HG03469 (cell line): ENCODE data around the gene RAD51C.
"Not testable (repeated sequence)": the region's sequence is repeated elsewhere in the genome, so short reads cannot be mapped to it uniquely, and the experiment has no call there.

Experiments used
- ATAC-seq: cut with Tn5 transposase; IDR thresholded peaks from one replicate; pipeline ENCODE4 v1.9.1; 2021; ENCODE audit warnings: mild to moderate bottlenecking, moderate library complexity, moderate number of reproducible peaks; ENCODE audit not compliant: unreplicated experiment

RAD51C gene

GRCh38 chr17:58734040-58734439 lies 41.6 kb downstream of the RAD51C start:
- no peak for ATAC-seq

DNA sequence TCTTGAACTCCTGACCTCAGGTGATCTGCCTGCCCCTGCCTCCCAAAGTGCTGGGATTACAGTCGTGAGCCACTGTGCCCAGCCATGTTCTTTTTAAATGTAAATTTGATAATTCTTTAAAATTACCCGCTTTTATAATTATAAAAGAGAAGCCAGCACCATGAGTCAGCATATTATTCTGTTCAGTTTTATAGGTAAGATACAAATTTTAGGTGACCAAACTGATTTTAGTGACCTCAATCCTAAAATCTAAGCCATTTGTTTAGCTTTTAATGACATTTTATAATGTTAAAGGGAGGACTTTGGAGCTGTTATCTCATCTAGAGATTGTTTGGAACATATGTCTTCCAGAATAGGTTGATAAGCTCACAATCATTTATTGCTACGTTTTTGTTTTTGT lies 42.4 kb downstream of the RAD51C start:
- no peak for ATAC-seq

GRCh38 chr17:58741121-58741625 lies 48.8 kb downstream of the RAD51C start:
- no peak for ATAC-seq

DNA sequence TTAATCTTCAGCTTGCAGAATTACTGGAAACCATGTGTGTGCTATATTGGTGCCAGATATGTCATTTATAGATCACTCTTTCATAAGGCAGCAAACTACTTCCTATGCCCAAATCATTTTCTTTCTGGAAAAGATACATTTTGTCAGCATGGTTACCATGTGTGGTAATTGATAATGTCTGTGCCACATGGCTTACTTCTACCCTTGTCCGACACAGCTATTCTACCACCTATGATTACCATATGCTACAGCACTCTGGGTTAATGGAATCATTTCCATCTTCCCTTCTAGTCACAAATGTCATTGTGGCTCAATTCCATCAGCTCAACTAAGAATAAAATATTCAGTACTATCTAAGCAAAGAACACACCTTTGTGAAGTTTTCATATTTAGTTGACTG lies 55.3 kb downstream of the RAD51C start:
- no peak for ATAC-seq

- ATAC-seq, result not testable (repeated sequence)
Measured at GRCh38 chr17:58749627-58750026, 57.2 kb downstream of the RAD51C start.

DNA sequence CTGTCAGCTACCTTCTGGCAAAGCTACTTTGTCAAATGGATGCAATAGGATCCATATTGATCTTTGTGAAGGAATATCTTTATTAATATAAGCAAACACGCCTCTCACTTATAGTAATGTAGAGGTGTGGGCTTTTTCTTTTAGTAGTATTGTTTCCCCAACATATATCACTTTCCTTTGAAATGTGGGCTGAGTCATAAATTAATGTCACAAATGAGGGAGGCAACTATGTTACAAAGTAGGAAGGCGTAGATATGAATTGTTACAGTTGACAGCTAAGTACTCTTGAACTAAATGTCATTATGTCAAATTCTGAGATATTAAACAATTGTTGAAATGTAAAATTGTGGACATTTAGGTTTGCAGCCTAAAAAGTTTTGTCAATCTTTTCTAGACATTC lies 60.6 kb downstream of the RAD51C start:
- ATAC-seq, result no peak

DNA sequence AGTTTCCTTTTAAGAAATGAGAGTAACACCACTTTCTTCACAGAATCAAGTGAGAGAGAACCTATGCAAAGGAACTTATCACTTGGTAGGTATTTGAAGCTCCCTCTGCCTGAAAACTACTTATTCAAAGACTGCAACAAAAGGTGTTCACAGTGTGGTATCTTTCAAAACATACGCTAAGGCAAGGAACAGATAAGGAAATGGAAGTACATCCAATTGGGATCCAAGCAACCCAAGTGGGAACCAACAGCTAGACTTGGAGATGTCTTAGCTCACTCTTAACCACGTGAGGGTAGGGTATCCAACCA lies 62.8 kb downstream of the RAD51C start:
- no peak for ATAC-seq

GRCh38 chr17:58755577-58756245 lies 63.3 kb downstream of the RAD51C start, which contains the start of gene PPM1E:
Gene PPM1E (plus strand): TSS chr17:58755854.
- ATAC-seq, result no peak

- no peak for ATAC-seq
Measured at GRCh38 chr17:58756246-58757161, 64.1 kb downstream of the RAD51C start.

DNA sequence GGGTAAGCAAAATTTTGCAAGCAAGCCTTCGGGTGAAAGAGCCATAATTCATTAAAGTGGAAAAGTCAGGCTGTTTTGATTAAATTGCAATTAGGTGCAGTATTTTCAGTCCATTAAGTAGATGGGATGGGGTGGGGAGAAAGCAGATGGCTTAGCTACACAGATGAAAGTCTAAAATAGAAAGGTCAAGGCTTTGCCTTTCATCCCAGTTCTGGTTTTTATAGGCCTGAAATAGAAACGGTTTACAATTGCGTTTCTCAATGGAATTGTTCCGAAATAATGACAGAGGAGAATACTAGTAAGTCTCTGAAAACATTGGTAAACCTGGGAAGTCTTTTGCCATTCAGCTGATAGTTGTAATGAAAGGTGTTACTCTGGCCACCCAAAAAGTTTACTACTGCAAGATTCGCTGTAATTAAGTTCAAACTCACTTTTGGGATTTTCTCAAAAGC lies 64.8 kb downstream of the RAD51C start:
- ATAC-seq, result no peak

GRCh38 chr17:58758890-58759289 lies 66.5 kb downstream of the RAD51C start:
- no peak for ATAC-seq

- ATAC-seq, result no peak
Measured at GRCh38 chr17:58759522-58759921, 67.1 kb downstream of the RAD51C start.

GRCh38 chr17:58760248-58760647 lies 67.8 kb downstream of the RAD51C start:
- ATAC-seq, result no peak

DNA sequence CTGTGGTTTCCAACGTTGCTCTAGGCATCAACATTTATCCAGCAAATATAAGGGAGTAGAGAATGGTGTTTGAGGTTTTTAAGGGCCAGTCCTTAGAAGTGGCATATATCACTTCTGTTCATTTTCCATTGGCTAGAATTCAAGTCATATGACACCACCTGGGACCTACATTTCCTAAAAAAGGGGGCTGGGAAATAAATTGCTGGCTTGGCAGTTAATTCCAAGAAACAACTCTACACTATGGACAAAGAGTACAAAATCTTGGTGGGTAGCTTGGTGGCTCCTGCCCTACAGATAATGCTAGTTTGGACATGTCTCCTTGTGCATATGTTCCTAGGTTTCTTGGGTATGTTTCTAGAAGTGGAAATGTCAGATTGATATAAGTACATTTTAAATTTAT lies 70.9 kb downstream of the RAD51C start:
- ATAC-seq, result no peak

GRCh38 chr17:58764373-58764772 lies 72.0 kb downstream of the RAD51C start:
- no peak for ATAC-seq

DNA sequence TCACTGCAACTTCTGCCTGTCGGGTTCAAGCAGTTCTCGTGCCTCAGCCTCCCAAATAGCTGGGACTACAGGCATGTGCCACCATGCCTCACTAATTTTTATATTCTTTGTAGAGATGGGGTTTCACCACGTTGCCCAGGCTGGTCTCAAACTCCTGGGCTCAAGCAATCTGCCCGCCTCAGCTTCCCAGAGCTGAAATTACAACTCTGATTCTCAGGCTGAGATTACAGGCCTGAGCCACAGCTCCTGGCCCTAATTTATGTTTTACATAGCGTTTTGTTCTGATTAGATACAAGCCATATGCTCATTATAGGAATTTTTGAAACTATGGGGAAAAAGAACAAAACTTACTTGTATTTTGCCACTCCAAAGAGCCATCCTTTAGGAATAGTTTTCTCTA lies 86.1 kb downstream of the RAD51C start:
- not testable (repeated sequence) for ATAC-seq

DNA sequence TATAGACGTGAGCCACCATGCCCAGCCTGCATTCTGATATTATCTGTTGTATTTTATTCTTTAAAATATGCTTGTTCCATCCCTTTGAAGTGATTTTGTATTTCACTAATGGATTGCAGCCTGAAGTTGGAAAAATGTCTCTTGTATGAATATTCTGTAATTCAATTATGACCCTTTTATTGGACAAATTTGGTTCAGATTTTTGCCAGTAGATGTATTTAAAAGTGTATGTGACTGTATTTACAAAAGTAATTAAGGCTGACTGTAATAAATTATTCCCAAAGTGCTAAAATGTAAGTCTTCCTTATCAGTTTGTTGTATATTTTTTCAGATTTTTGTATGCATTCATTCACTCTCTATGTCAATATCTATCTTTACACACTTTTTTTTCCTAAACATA lies 87.0 kb downstream of the RAD51C start:
- ATAC-seq, result no peak

DNA sequence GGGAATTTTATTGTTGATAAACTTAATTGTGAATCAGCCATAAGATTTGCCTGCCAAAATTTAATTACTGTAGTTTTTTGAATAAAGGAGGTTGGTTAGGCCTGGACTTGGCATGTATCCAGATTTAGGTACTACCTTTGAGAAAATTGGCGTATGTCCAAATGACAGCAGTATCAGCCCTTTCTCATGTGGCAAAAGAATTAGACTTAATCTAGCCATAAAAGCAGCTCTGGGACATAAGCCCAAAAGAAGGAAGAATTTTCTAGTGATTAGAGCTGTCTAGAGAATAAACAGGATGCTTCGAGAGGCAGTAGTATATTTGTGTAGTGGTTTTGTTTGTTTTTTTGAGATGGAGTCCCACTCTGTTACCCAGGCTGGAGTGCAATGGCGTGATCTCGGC lies 91.0 kb downstream of the RAD51C start:
- ATAC-seq, result no peak

DNA sequence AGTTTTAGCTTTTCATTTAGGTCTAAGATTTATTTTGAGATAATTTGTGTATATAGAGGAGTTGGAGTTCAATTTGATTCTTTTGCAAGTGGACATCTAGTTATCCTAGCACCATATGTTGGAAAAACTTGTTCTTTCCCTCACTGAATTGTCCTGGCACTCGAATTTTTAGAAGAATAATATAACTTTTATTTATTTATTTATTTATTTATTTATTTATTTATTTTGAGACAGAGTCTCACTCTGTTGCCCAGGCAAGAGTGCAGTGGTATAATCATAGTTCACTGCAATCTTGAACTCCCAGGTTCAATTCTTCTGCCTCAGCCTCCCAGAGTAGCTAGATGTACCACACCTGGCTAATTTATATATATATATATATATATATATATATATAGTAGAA lies 92.7 kb downstream of the RAD51C start:
- ATAC-seq, result no peak
